Stimulated activated CD8-positive, alpha-beta memory T cell treated with anti-CD3 and anti-CD28 coated beads, Interleukin-15, amount 100 ng/mL, for 48 hours (primary cell): Measurements from ENCODE around the gene ACOT7.
"Not testable (repeated sequence)": the region's sequence is repeated elsewhere in the genome, so short reads cannot be mapped to it uniquely, and the experiment has no call there.

Experiments
- DNase-seq, 2 donors: peaks; one replicate each; pipeline ENCODE4 v3.0.0-alpha.2; 2020; ENCODE audit warnings: low read depth in 2 of 2

The ACOT7 gene

GRCh38 chr1:6233376-6233775 is 160.2 kb downstream of the ACOT7 start:
- DNase-seq: no peak

- no peak for DNase-seq
Observed at GRCh38 chr1:6225651-6226050, 167.9 kb downstream of the ACOT7 start.

- no peak for DNase-seq
Observed at GRCh38 chr1:6224718-6225117, 168.8 kb downstream of the ACOT7 start.

- DNase-seq: no peak
Observed at GRCh38 chr1:6223617-6224016, 169.9 kb downstream of the ACOT7 start.

- no peak for DNase-seq
Observed at GRCh38 chr1:6222636-6223035, 170.9 kb downstream of the ACOT7 start.

- no peak for DNase-seq
Observed at GRCh38 chr1:6221210-6221784, 172.3 kb downstream of the ACOT7 start.

GRCh38 chr1:6220236-6220635 is 173.3 kb downstream of the ACOT7 start:
- DNase-seq: no peak

GRCh38 chr1:6219641-6220040 is 173.9 kb downstream of the ACOT7 start:
- DNase-seq: not testable (repeated sequence)

GRCh38 chr1:6218375-6219164 is 175.0 kb downstream of the ACOT7 start:
- no peak for DNase-seq
